HG03025 (cell line): ENCODE data around the gene DSCAML1.

Experiments
- ATAC-seq: cut with Tn5 transposase; IDR thresholded peaks from one replicate; pipeline ENCODE4 v1.9.1; 2021; ENCODE audit warnings: mild to moderate bottlenecking, moderate library complexity; ENCODE audit not compliant: unreplicated experiment, low FRiP score

The DSCAML1 gene

DNA sequence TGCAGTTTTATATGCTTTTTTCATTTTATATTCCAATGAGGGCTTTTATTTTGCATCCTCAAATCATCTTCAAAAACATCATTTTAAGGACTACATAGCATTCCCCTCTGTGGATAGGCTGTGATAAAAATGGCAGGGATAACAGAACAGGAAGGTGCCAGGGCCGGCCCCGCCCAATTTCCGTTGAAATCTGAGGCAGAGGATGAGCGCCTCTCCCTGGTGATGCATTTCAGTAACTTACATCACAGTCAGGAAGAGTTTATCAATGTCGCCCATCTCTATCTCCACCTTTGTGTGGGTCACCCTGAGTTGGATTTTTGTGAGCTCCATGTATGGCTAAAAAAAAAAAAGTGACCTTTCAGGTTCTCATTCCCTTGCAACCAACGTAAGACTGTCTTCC lies 201.6 kb downstream of the DSCAML1 start:
- ATAC-seq, result no peak

DNA sequence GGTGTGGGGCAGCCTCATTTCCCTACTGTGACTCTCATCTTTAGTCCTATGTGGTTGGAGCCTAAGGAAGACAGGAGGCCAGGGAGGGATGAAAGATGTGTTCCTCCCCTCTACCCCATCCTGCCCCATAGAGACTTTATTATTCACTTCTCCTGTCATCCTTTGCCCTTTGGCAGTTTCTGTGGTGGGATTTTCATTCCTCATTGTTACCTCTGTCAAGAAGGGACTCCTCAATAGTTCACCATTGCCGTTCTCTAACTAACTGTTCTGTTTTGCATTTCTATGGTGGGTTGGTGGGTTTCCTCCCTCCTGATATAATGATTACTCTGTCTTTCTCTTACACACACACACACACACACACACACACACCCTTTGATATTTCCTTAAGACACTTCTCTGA lies 202.3 kb downstream of the DSCAML1 start:
- no peak for ATAC-seq

DNA sequence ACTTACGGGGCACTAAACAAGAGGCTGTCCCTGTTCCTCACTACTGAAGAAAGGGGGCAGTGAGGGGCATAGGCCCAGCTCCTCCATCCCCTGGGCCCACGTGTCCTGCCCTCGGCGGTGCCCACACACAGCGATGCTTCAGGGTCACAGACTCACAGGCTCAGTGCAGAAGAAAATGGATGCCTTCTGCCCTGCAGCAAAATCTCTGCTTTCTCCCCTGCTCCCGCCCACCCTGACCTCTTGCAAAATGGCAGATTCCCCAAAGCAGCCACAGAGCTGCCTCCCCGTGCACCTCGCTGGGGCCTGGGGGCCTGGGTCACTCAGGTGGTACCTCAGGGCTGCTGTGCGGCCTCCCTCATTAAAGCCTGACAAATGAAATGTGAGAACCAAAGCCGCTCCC lies 204.0 kb downstream of the DSCAML1 start:
- no peak for ATAC-seq

DNA sequence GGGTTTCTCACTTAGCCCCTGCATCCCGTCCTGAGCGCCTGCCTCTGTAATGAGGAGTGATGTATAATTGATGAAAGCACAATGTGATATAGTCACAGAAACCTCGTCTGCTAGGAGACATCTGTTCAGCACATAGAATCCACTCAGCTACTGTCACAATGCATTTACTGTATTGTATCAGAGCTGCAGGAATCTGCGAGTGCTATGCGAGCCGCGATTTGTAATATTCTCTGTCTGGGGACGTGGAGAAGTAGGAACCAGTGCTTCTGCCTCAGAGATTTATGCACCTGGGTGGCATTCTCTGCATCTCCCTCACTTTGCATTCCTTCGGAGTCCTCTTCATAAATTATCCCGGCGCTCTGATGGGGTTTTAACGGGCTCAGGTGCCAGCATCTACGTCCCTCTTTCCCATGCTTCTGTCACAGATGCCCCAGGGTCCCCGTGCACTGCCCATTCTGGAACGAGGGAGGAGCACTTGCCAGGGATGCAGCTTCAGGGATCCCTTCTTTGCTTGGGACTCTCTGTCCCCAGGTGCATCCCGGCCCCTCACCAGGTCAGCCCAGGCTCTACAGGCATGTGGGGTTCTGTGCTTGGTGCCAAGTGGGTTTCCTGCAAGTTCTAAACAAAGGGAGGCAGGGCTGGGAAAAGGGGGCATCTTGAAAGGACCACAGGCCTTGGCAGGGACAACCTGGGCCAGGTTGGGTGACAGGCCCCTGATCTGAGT lies 205.5 kb downstream of the DSCAML1 start:
- no peak for ATAC-seq

DNA sequence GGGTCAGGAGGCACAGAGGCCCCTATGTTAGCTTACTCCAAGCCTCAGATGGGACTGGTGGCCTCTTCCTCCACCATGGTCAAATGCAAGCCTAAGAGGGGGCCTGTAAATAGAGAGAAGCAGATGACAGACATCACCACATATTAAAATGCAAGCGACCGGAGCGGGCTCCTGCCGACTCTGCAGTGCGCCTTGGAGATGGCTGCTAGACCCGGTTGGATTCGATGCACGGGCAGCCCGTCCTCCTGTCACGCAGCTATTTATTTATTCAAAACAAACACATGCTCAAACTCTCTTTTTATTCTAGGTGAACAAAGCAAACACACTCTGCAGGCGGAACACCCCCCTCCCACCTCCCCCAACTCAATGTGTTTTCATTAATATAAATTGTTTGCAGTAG lies 208.0 kb downstream of the DSCAML1 start:
- no peak for ATAC-seq

DNA sequence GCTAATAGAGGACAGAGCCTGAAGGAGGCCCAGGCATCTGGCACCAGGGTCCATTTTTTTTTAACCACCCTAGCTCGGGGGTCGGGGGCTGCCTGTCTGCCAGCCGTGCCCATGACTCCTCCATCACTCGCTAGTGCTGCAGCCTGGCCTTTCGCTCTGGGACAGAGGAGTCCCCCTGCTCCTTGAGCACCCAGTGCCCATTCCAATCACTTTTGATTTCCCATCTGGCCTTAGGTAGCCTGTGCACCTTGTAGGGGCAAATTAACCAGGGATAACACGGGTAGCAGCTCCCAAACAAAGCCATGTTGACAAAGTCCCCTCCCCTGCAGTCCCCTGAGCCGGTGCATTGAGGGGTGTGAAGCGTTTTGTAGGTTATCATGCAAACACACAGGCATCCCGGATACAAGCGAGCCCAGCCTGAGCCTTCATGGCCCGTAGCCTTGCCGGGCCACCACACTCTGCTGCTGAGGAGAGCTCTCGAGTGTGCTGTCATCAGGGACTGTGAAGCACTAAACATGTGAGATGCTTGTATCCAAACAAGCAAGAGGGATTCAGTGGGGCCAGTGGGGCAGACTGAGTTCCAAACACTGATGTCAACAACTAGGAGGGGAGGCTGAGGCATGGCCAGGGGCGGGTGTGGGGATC lies 208.7 kb downstream of the DSCAML1 start:
- ATAC-seq, result no peak

DNA sequence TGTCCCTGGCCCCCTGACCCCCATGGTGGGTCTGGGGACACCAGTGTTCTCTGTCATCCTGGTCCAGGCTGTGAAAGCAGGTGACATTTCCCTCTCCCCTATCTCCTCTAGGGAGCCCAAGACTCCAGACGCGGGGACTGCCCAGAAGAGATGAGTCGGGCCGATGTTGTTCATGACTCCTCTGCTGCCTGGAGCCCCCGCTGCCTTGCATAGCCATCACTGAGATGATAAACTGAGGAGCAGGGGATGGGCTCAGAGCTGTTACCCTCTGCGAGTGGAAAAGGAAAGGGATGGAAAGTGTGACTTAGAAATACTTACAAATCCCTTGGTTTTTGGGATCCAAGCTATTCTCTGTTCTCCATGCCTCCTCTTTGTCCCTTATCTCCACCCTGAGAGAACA lies 209.6 kb downstream of the DSCAML1 start:
- no peak for ATAC-seq

DNA sequence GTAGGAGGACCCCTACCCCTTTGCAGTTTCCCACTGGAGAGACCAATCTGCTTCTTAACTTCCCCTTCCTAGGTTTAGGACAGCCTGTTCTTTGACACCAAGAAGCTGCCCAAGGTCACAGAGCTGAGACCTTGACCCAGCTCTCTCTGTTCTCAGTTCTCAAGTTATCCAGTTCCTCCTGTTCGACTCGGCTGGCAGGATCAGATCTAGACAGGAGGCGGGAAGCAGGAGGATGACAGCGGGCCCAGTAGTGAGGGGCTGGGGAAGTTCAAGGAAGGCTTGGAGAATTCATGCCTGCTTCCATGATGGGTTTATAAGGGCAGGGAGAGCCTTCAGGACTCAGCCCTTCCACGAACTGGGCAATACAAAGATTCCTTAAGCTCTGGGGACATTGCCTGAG lies 210.6 kb downstream of the DSCAML1 start:
- ATAC-seq, result no peak

DNA sequence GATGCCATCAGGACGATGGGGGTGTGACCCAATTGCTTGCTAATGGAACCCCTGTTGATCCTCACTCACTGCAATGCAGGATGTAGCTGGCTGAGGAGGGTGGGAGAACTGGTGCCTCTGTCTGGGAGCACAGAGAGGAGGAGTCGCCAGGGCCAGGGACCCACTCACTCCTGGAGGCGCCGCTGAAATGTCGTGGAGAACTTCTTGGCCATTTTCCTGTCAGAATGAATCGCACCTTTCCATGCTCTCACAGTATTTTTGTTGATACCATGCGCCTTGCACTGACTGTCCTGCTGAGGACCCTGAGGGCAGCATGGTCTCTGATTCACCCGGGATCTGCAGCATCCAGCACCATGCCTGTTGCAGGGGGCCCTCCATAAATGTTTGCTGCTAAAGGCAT lies 211.4 kb downstream of the DSCAML1 start:
- no peak for ATAC-seq

DNA sequence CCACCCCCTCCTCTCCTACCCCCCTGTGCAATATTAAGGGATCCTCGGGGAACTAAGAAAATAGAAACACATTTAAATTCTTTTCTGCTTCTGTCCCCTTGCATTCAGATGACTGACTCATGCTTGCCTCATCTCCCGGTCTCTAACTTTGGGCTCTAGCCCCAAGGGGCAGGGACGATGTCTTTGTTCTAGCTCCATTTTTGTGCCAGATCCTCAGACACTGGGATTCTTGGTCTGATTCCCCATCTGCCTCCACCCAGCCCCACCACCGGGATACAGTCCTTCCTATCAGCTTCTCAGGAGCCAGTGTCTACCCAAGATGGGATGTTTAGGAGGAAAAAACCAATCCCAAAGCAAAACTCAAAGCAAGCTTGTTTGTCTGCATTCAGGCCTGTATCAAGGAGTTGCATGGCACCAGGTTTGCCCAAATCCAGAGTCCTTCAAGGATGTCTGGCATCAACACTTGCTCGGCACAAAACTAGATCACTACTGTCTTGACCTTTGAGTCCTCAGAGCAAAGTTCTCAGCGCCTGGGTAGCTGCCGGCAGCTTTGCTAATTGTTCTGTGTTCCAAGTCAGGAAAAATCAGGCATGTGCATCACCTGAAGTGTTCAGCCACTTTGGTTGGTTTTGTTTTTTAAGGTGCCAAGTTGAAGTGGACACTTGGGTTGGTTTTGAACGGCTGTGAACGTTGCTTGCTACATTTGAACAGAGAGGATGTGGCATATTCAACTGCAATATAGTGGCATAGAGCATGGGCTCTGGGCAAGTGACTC lies 212.8 kb downstream of the DSCAML1 start:
- no peak for ATAC-seq

DNA sequence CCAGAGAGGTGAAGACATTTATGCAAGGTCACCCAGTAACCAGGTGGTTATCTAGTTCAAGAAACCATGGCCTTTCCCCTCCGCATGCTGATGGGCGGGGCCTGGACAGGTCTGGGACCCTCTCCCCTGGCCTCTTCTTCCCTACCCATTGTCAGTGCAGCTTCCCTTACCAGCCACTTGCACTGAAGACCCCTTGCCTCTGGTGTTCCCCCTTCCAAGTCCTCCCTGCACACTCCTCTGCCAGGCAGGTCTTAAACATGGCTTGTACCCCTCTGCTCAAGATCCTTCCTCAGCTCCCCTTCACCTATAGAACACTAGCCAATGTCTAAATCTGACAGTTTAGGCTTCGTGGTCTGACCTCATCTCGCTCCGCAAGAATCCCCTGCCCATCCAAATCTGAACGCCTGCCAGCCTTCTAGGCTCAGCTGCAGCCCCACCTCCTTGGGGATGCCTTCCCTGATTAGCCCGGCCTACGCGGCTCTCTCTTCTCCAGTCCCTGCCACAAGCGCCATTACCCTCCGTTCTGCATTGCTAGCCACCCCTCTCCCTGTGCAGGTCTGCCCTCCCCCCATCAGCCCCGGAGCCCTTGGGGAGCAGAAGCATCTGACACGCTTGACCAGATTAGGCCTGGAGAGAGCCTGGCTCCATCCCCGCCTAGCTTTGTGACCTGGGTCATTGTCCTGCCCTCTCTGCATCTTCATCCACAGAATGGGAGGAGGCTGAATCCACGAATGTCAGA lies 213.8 kb downstream of the DSCAML1 start:
- no peak for ATAC-seq

DNA sequence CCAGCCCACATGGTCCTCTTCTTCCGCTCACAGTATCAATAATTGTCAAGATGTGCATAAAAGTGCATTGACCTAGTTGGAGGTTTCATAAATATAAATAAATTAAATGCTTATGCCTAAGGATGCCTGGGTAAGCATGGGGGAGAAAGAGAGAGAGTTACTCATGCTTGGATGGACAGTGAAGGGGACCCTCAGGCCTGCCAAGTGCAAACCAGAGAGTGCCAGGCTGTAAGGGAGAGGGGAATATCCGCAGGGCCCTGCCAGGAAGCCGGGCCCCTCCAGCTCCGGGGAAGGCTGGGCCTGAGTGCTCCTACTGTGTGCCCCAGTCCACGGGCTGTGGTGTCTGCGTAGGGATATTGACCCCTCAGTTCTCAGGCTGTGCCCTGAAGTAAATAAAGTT lies 214.6 kb downstream of the DSCAML1 start:
- ATAC-seq, result no peak

DNA sequence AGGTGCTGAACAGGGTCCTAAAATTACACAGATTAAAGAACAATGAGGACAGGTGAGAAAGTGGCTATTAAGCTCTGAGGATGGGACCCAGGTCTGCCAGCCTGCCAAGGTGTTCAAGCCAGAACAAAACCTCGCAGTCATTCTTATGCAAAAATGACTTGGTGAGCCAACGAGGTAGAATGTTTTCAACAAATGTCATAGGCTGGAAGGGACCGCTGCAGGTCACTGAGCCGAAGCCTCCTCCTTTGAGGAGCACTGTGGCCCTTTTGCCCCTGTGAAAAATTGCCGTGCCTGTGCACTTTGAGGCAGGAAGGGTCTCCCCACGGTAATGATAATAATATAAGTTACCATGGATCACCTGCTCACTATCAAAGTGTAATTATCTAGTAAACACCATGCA lies 216.2 kb downstream of the DSCAML1 start:
- no peak for ATAC-seq

DNA sequence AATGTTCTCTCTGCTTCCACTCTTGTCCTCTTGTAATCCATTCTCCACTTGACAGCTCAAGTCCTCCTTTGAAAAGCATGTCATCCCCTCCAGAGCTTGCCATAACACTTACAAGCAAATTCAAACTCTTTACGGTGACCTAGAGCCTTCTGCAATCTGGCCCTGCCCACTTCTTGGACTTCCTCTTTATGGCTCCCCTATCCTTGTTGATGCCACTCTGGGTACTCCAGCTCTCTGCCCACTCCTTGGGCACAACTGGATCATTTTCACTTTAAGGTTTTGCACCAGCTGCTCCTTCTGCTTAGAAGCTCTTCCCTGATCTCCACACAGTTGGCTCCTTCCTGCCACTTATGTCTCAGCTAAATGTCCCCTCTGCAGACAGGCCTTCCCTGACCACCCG lies 217.9 kb downstream of the DSCAML1 start:
- ATAC-seq, result no peak

DNA sequence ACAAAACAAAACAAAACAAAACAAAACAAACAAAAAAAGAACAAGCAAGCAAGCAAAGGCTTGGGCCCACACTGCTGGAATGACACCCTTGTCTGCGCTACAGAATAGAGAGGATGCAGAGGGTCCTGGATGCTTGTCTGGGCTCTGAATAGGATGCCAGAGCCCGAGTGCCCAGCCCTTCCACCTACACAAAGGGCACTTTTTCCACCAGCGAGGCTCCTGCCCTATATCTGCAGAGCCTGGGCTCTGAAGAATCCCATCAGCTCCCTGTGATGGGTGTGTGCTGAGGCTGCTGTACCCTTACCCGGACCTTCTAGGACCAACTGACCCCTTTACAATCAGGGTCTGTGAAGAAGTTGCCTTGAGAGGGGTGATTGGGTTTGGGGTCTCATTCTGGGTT lies 221.2 kb downstream of the DSCAML1 start:
- ATAC-seq, result no peak

DNA sequence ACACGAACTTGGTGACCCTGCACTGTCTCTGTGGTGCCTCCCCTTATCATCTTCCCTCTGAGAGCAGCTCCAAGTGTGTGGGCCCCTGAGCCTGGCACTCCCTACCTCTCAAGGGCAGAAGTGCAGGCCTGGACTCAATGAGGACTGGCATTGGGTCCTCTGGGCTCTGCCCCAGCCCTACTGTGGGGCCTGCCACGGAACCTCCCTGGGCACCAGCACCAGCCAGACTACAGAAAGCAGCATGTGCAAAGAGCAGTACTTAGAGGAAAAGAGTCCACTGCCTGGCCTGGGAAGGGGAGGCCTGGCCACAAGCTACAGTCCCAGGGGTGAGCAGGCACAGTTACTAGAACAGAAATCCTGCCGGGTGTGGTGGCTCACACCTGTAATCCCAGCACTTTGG lies 222.5 kb downstream of the DSCAML1 start:
- ATAC-seq, result no peak

DNA sequence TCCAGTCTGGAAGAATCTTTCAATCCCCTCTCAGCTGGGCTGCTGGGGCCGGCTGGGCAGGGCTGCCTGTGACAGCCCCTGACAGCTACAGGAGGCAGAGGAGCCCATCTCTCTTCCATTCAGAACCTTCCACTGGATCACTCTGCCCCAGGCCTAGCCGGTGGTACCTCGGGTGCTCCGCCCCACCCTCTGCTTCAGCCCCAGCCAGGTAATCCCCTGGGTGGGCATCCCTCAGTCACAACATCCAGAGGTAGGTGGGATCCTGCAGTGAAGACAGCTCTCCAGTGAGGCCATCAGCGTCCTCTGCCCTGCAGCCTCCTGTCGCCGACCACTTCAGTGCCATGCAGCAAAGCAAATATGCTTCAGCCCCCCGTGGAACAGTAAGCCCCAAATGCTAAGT lies 223.7 kb downstream of the DSCAML1 start:
- no peak for ATAC-seq

DNA sequence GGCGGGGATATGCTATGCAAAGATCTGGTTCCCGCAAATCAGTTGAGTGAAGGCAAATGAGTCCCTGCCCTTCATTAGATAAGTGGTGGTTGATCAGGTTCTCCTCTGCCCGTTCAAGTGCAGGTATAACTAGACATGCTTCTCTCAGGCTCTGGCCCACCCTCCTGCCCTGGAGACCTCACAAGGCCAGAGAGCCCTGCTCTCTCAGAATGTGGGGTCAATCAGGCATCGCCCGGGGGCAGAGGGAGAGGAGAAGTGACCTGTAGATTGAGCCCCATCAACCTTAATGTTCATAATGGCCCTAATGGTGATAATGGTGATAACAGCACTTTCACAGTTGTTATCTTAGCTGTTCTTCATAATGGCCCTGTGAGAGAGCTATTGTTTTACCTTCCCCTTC lies 224.3 kb downstream of the DSCAML1 start:
- no peak for ATAC-seq

DNA sequence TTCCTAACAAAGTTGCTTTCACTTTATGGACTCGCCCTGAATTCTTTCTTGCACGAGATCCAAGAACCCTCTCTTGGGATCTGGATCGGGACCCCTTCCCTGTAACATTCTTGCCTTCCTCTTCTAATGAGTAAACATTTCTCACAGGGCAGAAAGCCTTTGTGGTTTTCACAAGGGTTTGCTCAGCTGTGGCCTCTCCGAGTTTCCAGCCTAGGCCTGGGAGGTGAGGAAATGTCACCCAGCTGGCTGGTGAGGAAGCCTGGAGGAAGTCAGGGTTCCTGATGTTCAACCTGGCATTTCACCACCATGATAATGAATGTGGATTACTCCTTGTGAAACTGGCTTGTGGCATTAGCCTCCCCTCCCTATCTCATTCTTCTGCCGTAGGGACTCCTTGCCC lies 224.9 kb downstream of the DSCAML1 start:
- ATAC-seq, result no peak

DNA sequence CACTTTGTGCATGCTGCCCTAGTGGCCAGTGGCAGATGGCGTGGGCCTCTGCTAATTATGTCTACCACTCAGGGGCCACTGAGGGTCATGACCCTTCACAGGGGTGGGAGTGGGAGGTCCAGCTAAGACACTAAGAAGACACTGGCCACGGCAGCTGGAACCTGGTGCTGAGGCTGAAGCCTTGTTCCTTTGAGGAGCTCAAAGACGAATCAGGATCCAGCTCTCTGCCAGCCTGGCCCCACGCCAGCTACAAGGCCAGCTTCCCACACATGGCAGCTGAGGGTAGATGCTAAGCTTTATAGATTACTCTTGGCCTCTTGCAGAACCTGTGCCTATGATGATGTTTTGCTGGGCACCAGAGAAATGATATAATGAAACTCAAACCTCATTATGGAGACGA lies 226.3 kb downstream of the DSCAML1 start:
- no peak for ATAC-seq

DNA sequence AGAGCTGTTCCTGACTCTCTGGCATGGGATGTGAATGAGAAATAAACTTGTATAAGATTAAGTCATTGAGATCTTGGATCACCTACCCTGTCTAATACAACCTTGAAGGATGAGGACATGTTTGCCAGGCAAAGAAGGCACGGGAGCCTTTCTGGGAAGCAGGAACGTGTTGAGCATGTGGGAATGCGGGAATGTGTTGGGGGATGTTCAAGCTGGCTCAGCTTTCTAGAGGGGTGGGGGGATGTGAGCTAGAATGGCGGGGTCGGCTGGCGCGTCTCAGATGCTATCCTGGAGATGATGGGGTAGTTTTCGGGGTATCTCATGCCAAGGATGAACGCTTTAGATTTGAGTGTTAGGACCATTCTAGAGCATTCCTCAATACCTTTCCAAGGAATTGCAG lies 227.1 kb downstream of the DSCAML1 start:
- ATAC-seq, result no peak
